Measurements from ENCODE around the gene CCNB3.

GRCh38 chrX:50168241-50168687 is 36.3 kb upstream of the CCNB3 start:
- TF ChIP-seq HDGF (IDR thresholded peaks at IDR 0.05; ENCODE audit: borderline replicate concordance) (no peak), ELF4 (IDR thresholded peaks at IDR 0.05) (no peak), NFRKB (IDR thresholded peaks at IDR 0.05) (no peak)

Measured in HEK293T (cell line).